ENCODE results near the gene FBXO8. TPM values are rescaled to one million over a fixed set of nuclear protein-coding genes. Genes with fewer than 3 reads are reported as not detected.

Gene FBXO8
- 21.4 and 24.2 TPM in 2 replicates for total RNA-seq

GRCh38 chr4:174283507-174284471 lies at the start of gene FBXO8, which contains the start of gene CEP44:
FBXO8 (minus strand) TSS chr4:174283667; CDS start chr4:174263092, 20,575 bp downstream.
CEP44 (plus strand) TSS chr4:174283911; CDS start chr4:174299122, 15,211 bp downstream.

Other genes starting within 250 kb of the FBXO8 start
- gene CEP44, start 244 bp upstream of the FBXO8 start, total RNA-seq: 10.7 and 19.5 TPM in 2 replicates
- gene HPGD, start 238.8 kb upstream of the FBXO8 start, total RNA-seq: 0.78 and 0.80 TPM in 2 replicates